SK-N-MC (cell line): Measurements from ENCODE around the gene PLS1.
"Not testable (repeated sequence)": the region's sequence is repeated elsewhere in the genome, so short reads cannot be mapped to it uniquely, and the experiment has no call there.

Source experiments
- EZH2 ChIP-seq: fragments of 200-600 bp; sonication (generic); IDR thresholded peaks from one replicate; pipeline ENCODE4 v1.6.1; 2017; ENCODE audit warnings: antibody characterized with exemption
- POLR2AphosphoS5 ChIP-seq: IDR thresholded peaks from 2 replicates; pipeline ENCODE4 v1.6.1; 2012; ENCODE audit warnings: mild to moderate bottlenecking, low read depth, low read length, borderline replicate concordance

DNA sequence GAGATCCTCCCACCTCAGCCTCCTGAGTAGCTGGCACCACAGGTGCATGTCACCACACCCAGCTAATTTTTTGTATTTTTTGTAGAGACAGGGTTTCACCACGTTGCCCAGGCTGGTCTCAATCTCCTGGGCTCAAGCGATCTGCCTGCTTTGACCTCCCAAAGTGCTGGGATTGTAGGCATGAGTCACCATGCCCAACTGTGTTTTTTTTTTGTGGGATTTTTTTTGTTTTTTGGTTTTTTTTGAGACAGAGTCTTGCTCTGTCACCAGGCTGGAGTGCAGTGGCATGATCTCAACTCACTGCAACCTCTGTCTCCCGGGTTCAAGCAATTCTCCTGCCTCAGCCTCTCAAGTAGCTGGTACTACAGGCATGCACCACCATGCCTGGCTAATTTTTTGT is 26.8 kb upstream of the PLS1 start:
- TF ChIP-seq POLR2AphosphoS5, EZH2: not testable (repeated sequence)
